GM12875 (cell line): ENCODE measurements around the gene MED15.

Experiments used
- H3K4me3 ChIP-seq: one replicate; pipeline ENCODE4 v1.5.1; 2011; ENCODE audit warnings: low read depth, low read length, control low read depth
- TF ChIP-seq, protein P1 (sequence below): IDR thresholded peaks from 2 replicates; pipeline ENCODE4 v1.5.1; 2011; ENCODE audit warnings: low read depth, mild to moderate bottlenecking, control low read depth, inconsistent platforms, low read length, moderate library complexity, borderline replicate concordance; ENCODE audit not compliant: insufficient read depth

The MED15 gene

GRCh38 chr22:20548806-20549205, 41.4 kb downstream of the MED15 start:
- no peak overlapping the region for H3K4me3 ChIP-seq
- TF ChIP-seq, protein P1, sequence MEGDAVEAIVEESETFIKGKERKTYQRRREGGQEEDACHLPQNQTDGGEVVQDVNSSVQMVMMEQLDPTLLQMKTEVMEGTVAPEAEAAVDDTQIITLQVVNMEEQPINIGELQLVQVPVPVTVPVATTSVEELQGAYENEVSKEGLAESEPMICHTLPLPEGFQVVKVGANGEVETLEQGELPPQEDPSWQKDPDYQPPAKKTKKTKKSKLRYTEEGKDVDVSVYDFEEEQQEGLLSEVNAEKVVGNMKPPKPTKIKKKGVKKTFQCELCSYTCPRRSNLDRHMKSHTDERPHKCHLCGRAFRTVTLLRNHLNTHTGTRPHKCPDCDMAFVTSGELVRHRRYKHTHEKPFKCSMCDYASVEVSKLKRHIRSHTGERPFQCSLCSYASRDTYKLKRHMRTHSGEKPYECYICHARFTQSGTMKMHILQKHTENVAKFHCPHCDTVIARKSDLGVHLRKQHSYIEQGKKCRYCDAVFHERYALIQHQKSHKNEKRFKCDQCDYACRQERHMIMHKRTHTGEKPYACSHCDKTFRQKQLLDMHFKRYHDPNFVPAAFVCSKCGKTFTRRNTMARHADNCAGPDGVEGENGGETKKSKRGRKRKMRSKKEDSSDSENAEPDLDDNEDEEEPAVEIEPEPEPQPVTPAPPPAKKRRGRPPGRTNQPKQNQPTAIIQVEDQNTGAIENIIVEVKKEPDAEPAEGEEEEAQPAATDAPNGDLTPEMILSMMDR = no peak

- no peak overlapping the region for H3K4me3 ChIP-seq
- TF ChIP-seq, protein P1 = no peak
Observed at GRCh38 chr22:20549232-20549841, 41.9 kb downstream of the MED15 start.

GRCh38 chr22:20550057-20550817, 42.8 kb downstream of the MED15 start:
- H3K4me3 ChIP-seq = no peak overlapping the region

GRCh38 chr22:20550851-20551744, 43.7 kb downstream of the MED15 start:
- H3K4me3 ChIP-seq = no peak overlapping the region
- TF ChIP-seq, protein P1 = no peak

More at GRCh38 chr22:20550057-20550817, 42.8 kb downstream of the MED15 start:
- TF ChIP-seq, protein P1 = no peak

- no peak overlapping the region for H3K4me3 ChIP-seq
- TF ChIP-seq, protein P1 = 0 out of 2 replicates have a peak, but pooled peaks have one; percentile 30
Observed at GRCh38 chr22:20551805-20552442, 44.5 kb downstream of the MED15 start.

DNA sequence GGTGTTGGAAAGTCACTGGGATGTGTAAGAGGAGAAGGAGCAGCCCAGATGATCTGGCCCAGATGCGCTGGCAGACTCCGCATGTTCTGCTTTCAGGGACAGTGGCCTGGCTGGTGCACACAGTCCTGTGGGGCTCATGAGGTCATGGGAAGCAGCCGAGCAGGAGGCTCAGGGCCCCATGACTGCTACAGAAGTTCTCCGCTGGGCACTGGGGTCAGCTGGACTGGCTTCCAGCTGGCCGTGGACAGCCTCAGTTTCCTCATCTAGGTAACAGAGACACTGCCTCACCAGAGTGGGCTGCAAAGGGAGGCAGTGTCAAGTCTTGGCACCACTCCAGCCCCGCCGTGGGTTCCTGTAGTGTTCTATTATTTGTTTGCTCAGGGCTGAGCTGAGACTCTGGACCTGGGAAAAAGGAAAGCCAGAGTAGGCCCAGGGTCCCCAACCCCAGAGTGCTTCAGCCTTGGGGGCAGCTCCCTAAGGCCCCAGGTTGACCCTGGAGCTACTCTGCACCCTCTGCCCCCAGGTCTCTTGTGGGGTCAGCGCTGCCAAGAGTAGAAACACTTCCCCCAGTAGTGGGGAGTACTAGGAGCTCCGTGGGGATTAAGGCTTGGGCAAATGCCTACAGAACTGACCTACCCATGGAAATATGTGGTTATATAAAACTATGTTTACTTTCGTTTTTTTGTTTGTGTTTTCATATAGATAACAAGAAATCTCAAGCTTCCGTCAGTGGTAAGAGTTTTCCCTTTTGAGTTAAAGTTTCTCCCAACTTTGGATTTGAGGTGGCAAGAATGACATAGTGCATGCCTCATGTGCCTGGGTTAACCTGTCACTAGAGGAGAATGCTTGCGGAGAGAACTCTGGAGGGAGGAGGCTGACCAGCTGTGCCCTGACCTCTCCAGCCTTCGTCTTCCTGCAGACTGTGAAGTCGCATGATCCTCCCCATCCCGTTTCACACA, 45.3 kb downstream of the MED15 start:
- TF ChIP-seq, protein P1 = no peak

More for the DNA sequence above, 45.3 kb downstream of the MED15 start:
- H3K4me3 ChIP-seq = no peak overlapping the region
